Measurements from ENCODE around the gene CACNA1S. TPM values are rescaled to one million over a fixed set of nuclear protein-coding genes. Genes with fewer than 3 reads are reported as not detected.

The CACNA1S gene
- total and polyA plus RNA-seq, 2 of the 13 experiments (the other 11 are each of a cell fraction or from before 2014, with no cell fraction given), result not detected

GRCh38 chr1:201154389-201155165 is 42.4 kb upstream of the CACNA1S start, which contains the start of gene TMEM9 (continued):
- TF ChIP-seq ZNF891 (CRISPR knock-in tag; IDR thresholded peaks at IDR 0.05) (no peak), ZNF326 (CRISPR knock-in tag; IDR thresholded peaks at IDR 0.05; ENCODE audit: borderline replicate concordance) (no peak), ZNF615 (CRISPR knock-in tag; IDR thresholded peaks at IDR 0.05; ENCODE audit: borderline replicate concordance) (no peak), EZH2 (conservative IDR thresholded peaks at IDR 0.05; ENCODE audit: low read depth, low read length) (no peak), HOXD1 (CRISPR knock-in tag; IDR thresholded peaks at IDR 0.05) (no peak), BHLHE40 (IDR thresholded peaks at IDR 0.05; ENCODE audit: low read length) (no peak), RBM22 (optimal IDR thresholded peaks at IDR 0.05; ENCODE audit: low read length) (peak; percentile 97), LCORL (IDR thresholded peaks at IDR 0.05) (no peak), LCORL (CRISPR knock-in tag; IDR thresholded peaks at IDR 0.05) (peak; percentile 66), ZNF329 (CRISPR knock-in tag; IDR thresholded peaks at IDR 0.05; ENCODE audit: low read depth) (no peak), ZNF383 (CRISPR knock-in tag; IDR thresholded peaks at IDR 0.05; ENCODE audit: borderline replicate concordance) (no peak), GRHL1 (CRISPR knock-in tag; conservative IDR thresholded peaks at IDR 0.05) (no peak), ONECUT2 (CRISPR knock-in tag; IDR thresholded peaks at IDR 0.05) (no peak), GABPB1 (CRISPR knock-in tag; IDR thresholded peaks at IDR 0.05) (peak; percentile 11; the same call in 1 of the 2 replicates), ATF7 (IDR thresholded peaks at IDR 0.05) (no peak), ATF7 (CRISPR knock-in tag; IDR thresholded peaks at IDR 0.05) (no peak), ZNF589 (CRISPR knock-in tag; conservative IDR thresholded peaks at IDR 0.05) (no peak), ZBTB20 (CRISPR knock-in tag; IDR thresholded peaks at IDR 0.05; ENCODE audit: borderline replicate concordance, low read depth) (no peak), MLXIP (CRISPR knock-in tag; IDR thresholded peaks at IDR 0.05; ENCODE audit: borderline replicate concordance) (no peak), TEAD2 (CRISPR knock-in tag; IDR thresholded peaks at IDR 0.05) (no peak), FOXJ3 (CRISPR knock-in tag; IDR thresholded peaks at IDR 0.05; ENCODE audit: borderline replicate concordance) (no peak), ZNF180 (CRISPR knock-in tag; IDR thresholded peaks at IDR 0.05; ENCODE audit: borderline replicate concordance, low read depth) (no peak), POLR2G (IDR thresholded peaks at IDR 0.05; ENCODE audit: low read depth, low read length) (peak; percentile 53; the same call in 1 of the 2 replicates), MYNN (CRISPR knock-in tag; IDR thresholded peaks at IDR 0.05; ENCODE audit: low read depth) (no peak)
- TF ChIP-seq, protein P1, sequence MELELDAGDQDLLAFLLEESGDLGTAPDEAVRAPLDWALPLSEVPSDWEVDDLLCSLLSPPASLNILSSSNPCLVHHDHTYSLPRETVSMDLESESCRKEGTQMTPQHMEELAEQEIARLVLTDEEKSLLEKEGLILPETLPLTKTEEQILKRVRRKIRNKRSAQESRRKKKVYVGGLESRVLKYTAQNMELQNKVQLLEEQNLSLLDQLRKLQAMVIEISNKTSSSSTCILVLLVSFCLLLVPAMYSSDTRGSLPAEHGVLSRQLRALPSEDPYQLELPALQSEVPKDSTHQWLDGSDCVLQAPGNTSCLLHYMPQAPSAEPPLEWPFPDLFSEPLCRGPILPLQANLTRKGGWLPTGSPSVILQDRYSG (CRISPR knock-in tag; IDR thresholded peaks at IDR 0.05), result no peak
